HG03469 (cell line): ENCODE results near the gene CAMKK2.
"Not testable (repeated sequence)": the region's sequence is repeated elsewhere in the genome, so short reads cannot be mapped to it uniquely, and the experiment has no call there.

ENCODE experiments used
- ATAC-seq: cut with Tn5 transposase; IDR thresholded peaks from one replicate; pipeline ENCODE4 v1.9.1; 2021; ENCODE audit warnings: mild to moderate bottlenecking, moderate library complexity, moderate number of reproducible peaks; ENCODE audit not compliant: unreplicated experiment

CAMKK2 gene

GRCh38 chr12:121299662-121300061, 3.2 kb upstream of the CAMKK2 start:
- no peak for ATAC-seq

GRCh38 chr12:121298411-121298810, 1.9 kb upstream of the CAMKK2 start:
- not testable (repeated sequence) for ATAC-seq

GRCh38 chr12:121297435-121297991, 1.0 kb upstream of the CAMKK2 start:
- ATAC-seq, result no peak

GRCh38 chr12:121295746-121296617, 527 bp downstream of the CAMKK2 start:
- ATAC-seq, result peak; percentile 19

GRCh38 chr12:121295116-121295745, 1.3 kb downstream of the CAMKK2 start:
- ATAC-seq, result no peak

GRCh38 chr12:121294151-121294889, 2.2 kb downstream of the CAMKK2 start:
- no peak for ATAC-seq

- no peak for ATAC-seq
Measured at GRCh38 chr12:121293603-121294002, 2.9 kb downstream of the CAMKK2 start.

- no peak for ATAC-seq
Measured at GRCh38 chr12:121290410-121290809, 6.1 kb downstream of the CAMKK2 start.

GRCh38 chr12:121289962-121290361, 6.5 kb downstream of the CAMKK2 start:
- ATAC-seq, result no peak

- ATAC-seq, result no peak
Measured at GRCh38 chr12:121288986-121289385, 7.5 kb downstream of the CAMKK2 start.

- ATAC-seq, result no peak
Measured at GRCh38 chr12:121288158-121288845, 8.2 kb downstream of the CAMKK2 start.

- ATAC-seq, result no peak
Measured at GRCh38 chr12:121287267-121287954, 9.1 kb downstream of the CAMKK2 start.

- ATAC-seq, result no peak
Measured at GRCh38 chr12:121285856-121286255, 10.7 kb downstream of the CAMKK2 start.

- no peak for ATAC-seq
Measured at GRCh38 chr12:121284551-121285390, 11.7 kb downstream of the CAMKK2 start.

GRCh38 chr12:121283841-121284240, 12.7 kb downstream of the CAMKK2 start:
- no peak for ATAC-seq

- ATAC-seq, result no peak
Measured at GRCh38 chr12:121283388-121283787, 13.1 kb downstream of the CAMKK2 start.

GRCh38 chr12:121282910-121283309, 13.6 kb downstream of the CAMKK2 start:
- ATAC-seq, result not testable (repeated sequence)

- no peak for ATAC-seq
Measured at GRCh38 chr12:121282072-121282742, 14.3 kb downstream of the CAMKK2 start.

- ATAC-seq, result not testable (repeated sequence)
Measured at GRCh38 chr12:121281116-121281515, 15.4 kb downstream of the CAMKK2 start.
